ENCODE results near the gene SPON2.

DNA sequence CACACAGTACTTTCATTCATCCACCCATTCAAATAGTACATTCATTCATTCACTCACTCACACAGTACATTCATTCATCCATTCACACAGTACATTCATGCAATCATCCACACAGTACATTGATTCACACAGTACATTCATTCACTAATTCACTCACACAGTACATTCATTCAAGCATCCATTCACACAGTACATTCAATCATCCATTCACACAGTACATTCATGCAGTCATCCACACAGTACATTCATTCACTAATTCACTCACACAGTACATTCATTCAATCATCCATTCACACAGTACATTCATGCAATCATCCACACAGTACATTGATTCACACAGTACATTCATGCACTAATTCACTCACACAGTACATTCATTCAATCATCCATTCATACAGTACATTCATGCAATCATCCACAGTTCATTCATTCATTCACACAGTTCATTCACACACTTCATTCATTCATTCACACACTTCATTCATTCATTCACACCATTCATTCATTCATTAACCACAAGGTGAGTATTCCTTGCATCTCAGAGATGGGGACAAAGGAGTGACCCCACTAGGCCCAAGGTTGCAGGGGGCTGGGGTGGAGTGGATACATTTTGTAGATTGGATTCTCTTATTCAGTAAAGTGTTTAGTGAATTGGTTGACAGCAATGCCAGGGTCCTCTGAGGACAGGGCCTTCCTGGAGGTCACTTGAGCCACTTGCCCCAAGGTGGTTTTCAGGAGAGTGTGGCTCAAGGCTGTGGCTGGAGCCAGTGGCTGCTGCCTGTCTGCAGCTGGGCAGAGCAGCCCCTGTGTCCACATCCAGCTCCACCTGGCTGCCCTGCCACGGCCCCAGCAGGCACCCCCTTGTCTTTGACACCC is 4.3 kb upstream of the SPON2 start:
- TF ChIP-seq, protein P1, sequence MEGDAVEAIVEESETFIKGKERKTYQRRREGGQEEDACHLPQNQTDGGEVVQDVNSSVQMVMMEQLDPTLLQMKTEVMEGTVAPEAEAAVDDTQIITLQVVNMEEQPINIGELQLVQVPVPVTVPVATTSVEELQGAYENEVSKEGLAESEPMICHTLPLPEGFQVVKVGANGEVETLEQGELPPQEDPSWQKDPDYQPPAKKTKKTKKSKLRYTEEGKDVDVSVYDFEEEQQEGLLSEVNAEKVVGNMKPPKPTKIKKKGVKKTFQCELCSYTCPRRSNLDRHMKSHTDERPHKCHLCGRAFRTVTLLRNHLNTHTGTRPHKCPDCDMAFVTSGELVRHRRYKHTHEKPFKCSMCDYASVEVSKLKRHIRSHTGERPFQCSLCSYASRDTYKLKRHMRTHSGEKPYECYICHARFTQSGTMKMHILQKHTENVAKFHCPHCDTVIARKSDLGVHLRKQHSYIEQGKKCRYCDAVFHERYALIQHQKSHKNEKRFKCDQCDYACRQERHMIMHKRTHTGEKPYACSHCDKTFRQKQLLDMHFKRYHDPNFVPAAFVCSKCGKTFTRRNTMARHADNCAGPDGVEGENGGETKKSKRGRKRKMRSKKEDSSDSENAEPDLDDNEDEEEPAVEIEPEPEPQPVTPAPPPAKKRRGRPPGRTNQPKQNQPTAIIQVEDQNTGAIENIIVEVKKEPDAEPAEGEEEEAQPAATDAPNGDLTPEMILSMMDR (IDR thresholded peaks at IDR 0.05): no peak
- TF ChIP-seq POLR2AphosphoS5 (IDR thresholded peaks at IDR 0.05): no peak
